ENCODE results near the gene PLCH2. TPM values are rescaled to one million over a fixed set of nuclear protein-coding genes. Genes with fewer than 3 reads are reported as not detected.

The PLCH2 gene
- total RNA-seq, 5 donors from 2014 or later (not counting 1 experiment from before 2014, with no cell fraction given), result 20.2 to 59.1 (median 27.9) TPM

- Histone ChIP-seq H3K27ac (ENCODE audit: low read length) (no peak overlapping the region), H3K4me1 (ENCODE audit: control insufficient read depth in 1 of 2, extremely low read depth in 1 of 2, insufficient read depth in 2 of 2, low read length in 2 of 2) (peaks cover 9 to 23% of the 10 kb centered on the region in 2 experiments), H3K4me3 (ENCODE audit: control insufficient read depth in 1 of 2, extremely low read depth in 1 of 2, low read length in 1 of 2) (no peak overlapping the region), H3K9me3 (no peaks in the 10 kb centered on the region), H3K27me3 (replicated peaks in 1 of 2; ENCODE audit: control insufficient read depth in 2 of 2, extremely low read depth in 1 of 2, insufficient read depth in 2 of 2, low read length in 1 of 2) (peaks cover 0 to 75% of the 10 kb centered on the region in 2 experiments), H3K36me3 (ENCODE audit: control insufficient read depth in 2 of 2, extremely low read depth in 1 of 2, insufficient read depth in 1 of 2, low read length in 1 of 2) (no peaks in the 10 kb centered on the region)
- ChIA-PET CTCF (no interaction called here), POLR2A (no interaction called here)
- no peak for DNase-seq
- Mint-ChIP-seq H3K27me3 (peaks cover 0 to 11% of the 10 kb centered on the region in 2 donors), H3K4me1 (peaks cover 6 to 9% (median 9%) of the 10 kb centered on the region in 3 donors), H3K9me3 (no peaks in the 10 kb centered on the region), H3K27ac (no peak overlapping the region), H3K4me3 (no peak overlapping the region), H3K36me3 (no peaks in the 10 kb centered on the region)
- 82% methylated on average over 6 of the region's 9 CpGs for WGBS (ENCODE audit: insufficient coverage)
- no peak for ATAC-seq (replicated peaks in 1 of 4)
Measured at GRCh38 chr1:2537784-2538115, 61.7 kb downstream of the PLCH2 start.

- Mint-ChIP-seq H3K4me3 (no peak overlapping the region), H3K4me1 (peaks cover 6 to 9% (median 8%) of the 10 kb centered on the region in 3 donors), H3K36me3 (no peaks in the 10 kb centered on the region), H3K27ac (no peak overlapping the region), H3K9me3 (no peaks in the 10 kb centered on the region), H3K27me3 (peaks cover 0 to 9% of the 10 kb centered on the region in 2 donors)
- Histone ChIP-seq H3K36me3 (ENCODE audit: control insufficient read depth in 2 of 2, extremely low read depth in 1 of 2, insufficient read depth in 1 of 2, low read length in 1 of 2) (no peaks in the 10 kb centered on the region), H3K4me1 (ENCODE audit: control insufficient read depth in 1 of 2, extremely low read depth in 1 of 2, insufficient read depth in 2 of 2, low read length in 2 of 2) (peaks cover 9 to 27% of the 10 kb centered on the region in 2 experiments), H3K4me3 (ENCODE audit: control insufficient read depth in 1 of 2, extremely low read depth in 1 of 2, low read length in 1 of 2) (no peak overlapping the region), H3K27ac (ENCODE audit: low read length) (no peak overlapping the region), H3K9me3 (no peaks in the 10 kb centered on the region), H3K27me3 (replicated peaks in 1 of 2; ENCODE audit: control insufficient read depth in 2 of 2, extremely low read depth in 1 of 2, insufficient read depth in 2 of 2, low read length in 1 of 2) (peaks cover 0 to 68% of the 10 kb centered on the region in 2 experiments)
- ChIA-PET CTCF (no interaction called here), POLR2A (no interaction called here)
- no peak for ATAC-seq (replicated peaks in 1 of 4)
- no peak for DNase-seq
- WGBS (ENCODE audit: insufficient coverage), result 100% methylated on average over 1 of the region's 4 CpGs
Measured at GRCh38 chr1:2538376-2538775, 62.3 kb downstream of the PLCH2 start.

- peaks cover 0 to 7% of the 10 kb centered on the region in 2 donors for H3K27me3 Mint-ChIP-seq
- Histone ChIP-seq H3K36me3 (ENCODE audit: control insufficient read depth in 2 of 2, extremely low read depth in 1 of 2, insufficient read depth in 1 of 2, low read length in 1 of 2) (no peaks in the 10 kb centered on the region), H3K4me3 (ENCODE audit: control insufficient read depth in 1 of 2, extremely low read depth in 1 of 2, low read length in 1 of 2) (no peak overlapping the region), H3K27ac (ENCODE audit: low read length) (no peak overlapping the region), H3K4me1 (ENCODE audit: control insufficient read depth in 1 of 2, extremely low read depth in 1 of 2, insufficient read depth in 2 of 2, low read length in 2 of 2) (peaks cover 11 to 32% of the 10 kb centered on the region in 2 experiments), H3K27me3 (replicated peaks in 1 of 2; ENCODE audit: control insufficient read depth in 2 of 2, extremely low read depth in 1 of 2, insufficient read depth in 2 of 2, low read length in 1 of 2) (peaks cover 0 to 63% of the 10 kb centered on the region in 2 experiments), H3K9me3 (no peaks in the 10 kb centered on the region)
- CTCF ChIA-PET, result interaction anchor here in 1 of 2 donors (0.6 kb wide), 1 partner anchor 13 kb away, joined by 4 read pairs; the partner anchor contains the start of gene PANK4
- WGBS (ENCODE audit: insufficient coverage), result 77% methylated on average over 4 of the region's 8 CpGs
- H3K4me3 Mint-ChIP-seq, result no peak overlapping the region
- H3K4me1 Mint-ChIP-seq, result peaks cover 6 to 11% (median 8%) of the 10 kb centered on the region in 3 donors
- H3K27ac Mint-ChIP-seq, result no peak overlapping the region
- H3K9me3 Mint-ChIP-seq, result no peaks in the 10 kb centered on the region
- POLR2A ChIA-PET, result no interaction called here
- DNase-seq (no peak), ATAC-seq (replicated peaks in 1 of 4) (no peak)
- no peaks in the 10 kb centered on the region for H3K36me3 Mint-ChIP-seq
Measured at GRCh38 chr1:2538872-2539271, 62.8 kb downstream of the PLCH2 start.

- Histone ChIP-seq H3K4me3 (ENCODE audit: control insufficient read depth in 1 of 2, extremely low read depth in 1 of 2, low read length in 1 of 2) (no peak overlapping the region), H3K36me3 (ENCODE audit: control insufficient read depth in 2 of 2, extremely low read depth in 1 of 2, insufficient read depth in 1 of 2, low read length in 1 of 2) (no peaks in the 10 kb centered on the region), H3K4me1 (ENCODE audit: control insufficient read depth in 1 of 2, extremely low read depth in 1 of 2, insufficient read depth in 2 of 2, low read length in 2 of 2) (peaks cover 10 to 37% of the 10 kb centered on the region in 2 experiments), H3K9me3 (no peaks in the 10 kb centered on the region), H3K27me3 (replicated peaks in 1 of 2; ENCODE audit: control insufficient read depth in 2 of 2, extremely low read depth in 1 of 2, insufficient read depth in 2 of 2, low read length in 1 of 2) (peaks cover 0 to 58% of the 10 kb centered on the region in 2 experiments), H3K27ac (ENCODE audit: low read length) (no peak overlapping the region)
- H3K27me3 Mint-ChIP-seq, result peaks cover 0 to 7% of the 10 kb centered on the region in 2 donors
- DNase-seq, result peak in 6 of 35 experiments; percentile 35 to 52 (median 40)
- POLR2A ChIA-PET, result interaction anchor here in 1 of 2 donors (0.5 kb wide), 1 partner anchor 38 kb away, joined by 3 read pairs; no protein-coding TSS in a partner anchor
- no peak overlapping the region for H3K27ac Mint-ChIP-seq
- 74% methylated on average over 8 of the region's 12 CpGs for WGBS (ENCODE audit: insufficient coverage)
- CTCF ChIA-PET, result interaction anchor here in 1 of 2 donors (0.6 kb wide), 1 partner anchor 13 kb away, joined by 4 read pairs; the partner anchor contains the start of gene PANK4
- no peaks in the 10 kb centered on the region for H3K36me3 Mint-ChIP-seq
- H3K4me1 Mint-ChIP-seq, result peaks cover 12 to 16% (median 14%) of the 10 kb centered on the region in 3 donors
- ATAC-seq (replicated peaks in 1 of 4), result peak in 2 of 4 experiments; percentile 31 to 40
- H3K4me3 Mint-ChIP-seq, result no peak overlapping the region
- no peaks in the 10 kb centered on the region for H3K9me3 Mint-ChIP-seq
Measured at GRCh38 chr1:2539312-2539907, 63.3 kb downstream of the PLCH2 start.

GRCh38 chr1:2540816-2541492 lies 64.9 kb downstream of the PLCH2 start:
- 14% methylated on average over 16 of the region's 39 CpGs for WGBS (ENCODE audit: insufficient coverage)

GRCh38 chr1:2541619-2542245 lies 65.6 kb downstream of the PLCH2 start:
- ChIA-PET CTCF (interaction anchor here in 1 of 2 donors (0.7 kb wide), 1 partner anchor 16 kb away, joined by 3 read pairs; the partner anchor contains the start of gene PANK4), POLR2A (interaction anchor here in 1 of 2 donors (0.6 kb wide), 1 partner anchor 16 kb away, joined by 8 read pairs; the partner anchor contains the start of gene PANK4)
- Histone ChIP-seq H3K9me3 (no peaks in the 10 kb centered on the region), H3K4me3 (ENCODE audit: control insufficient read depth in 1 of 2, extremely low read depth in 1 of 2, low read length in 1 of 2) (no peak overlapping the region), H3K36me3 (ENCODE audit: control insufficient read depth in 2 of 2, extremely low read depth in 1 of 2, insufficient read depth in 1 of 2, low read length in 1 of 2) (no peaks in the 10 kb centered on the region), H3K27me3 (replicated peaks in 1 of 2; ENCODE audit: control insufficient read depth in 2 of 2, extremely low read depth in 1 of 2, insufficient read depth in 2 of 2, low read length in 1 of 2) (peaks cover 0 to 44% of the 10 kb centered on the region in 2 experiments), H3K4me1 (ENCODE audit: control insufficient read depth in 1 of 2, extremely low read depth in 1 of 2, insufficient read depth in 2 of 2, low read length in 2 of 2) (peaks cover 10 to 56% of the 10 kb centered on the region in 2 experiments), H3K27ac (ENCODE audit: low read length) (no peak overlapping the region)
- DNase-seq (no peak), ATAC-seq (replicated peaks in 1 of 4) (no peak)
- Mint-ChIP-seq H3K4me3 (peak overlapping the region in 1 of 3 donors; percentile 44), H3K9me3 (no peaks in the 10 kb centered on the region), H3K36me3 (no peaks in the 10 kb centered on the region), H3K4me1 (peaks cover 13 to 25% (median 22%) of the 10 kb centered on the region in 3 donors), H3K27me3 (peaks cover 0 to 2% of the 10 kb centered on the region in 2 donors), H3K27ac (no peak overlapping the region)
- 81% methylated on average over 22 of the region's 25 CpGs for WGBS (ENCODE audit: insufficient coverage)

More at GRCh38 chr1:2540816-2541492, 64.9 kb downstream of the PLCH2 start:
- ChIA-PET POLR2A (interaction anchor here in 1 of 2 donors (0.7 kb wide), 1 partner anchor 37 kb away, joined by 8 read pairs; no protein-coding TSS in a partner anchor), CTCF (no interaction called here)
- Mint-ChIP-seq H3K9me3 (no peaks in the 10 kb centered on the region), H3K4me3 (peak overlapping the region in 1 of 3 donors; percentile 44), H3K36me3 (no peaks in the 10 kb centered on the region), H3K4me1 (peaks cover 13 to 25% (median 22%) of the 10 kb centered on the region in 3 donors), H3K27me3 (peaks cover 0 to 2% of the 10 kb centered on the region in 2 donors), H3K27ac (no peak overlapping the region)
- DNase-seq, result peak in 1 of 35 experiments; percentile 36
- H3K4me1 ChIP-seq (ENCODE audit: control insufficient read depth in 1 of 2, extremely low read depth in 1 of 2, insufficient read depth in 2 of 2, low read length in 2 of 2), result peaks cover 10 to 53% of the 10 kb centered on the region in 2 experiments
- no peaks in the 10 kb centered on the region for H3K9me3 ChIP-seq
- H3K4me3 ChIP-seq (ENCODE audit: control insufficient read depth in 1 of 2, extremely low read depth in 1 of 2, low read length in 1 of 2), result peak overlapping the region in 1 of 2 donors; percentile 1
- no peak overlapping the region for H3K27ac ChIP-seq (ENCODE audit: low read length)
- ATAC-seq (replicated peaks in 1 of 4), result no peak
- peaks cover 0 to 45% of the 10 kb centered on the region in 2 experiments for H3K27me3 ChIP-seq (replicated peaks in 1 of 2; ENCODE audit: control insufficient read depth in 2 of 2, extremely low read depth in 1 of 2, insufficient read depth in 2 of 2, low read length in 1 of 2)
- no peaks in the 10 kb centered on the region for H3K36me3 ChIP-seq (ENCODE audit: control insufficient read depth in 2 of 2, extremely low read depth in 1 of 2, insufficient read depth in 1 of 2, low read length in 1 of 2)
